CD4-positive, alpha-beta memory T cell (primary cell): Measurements from ENCODE around the gene ZNF276. TPM values are rescaled to one million over a fixed set of nuclear protein-coding genes. Genes with fewer than 3 reads are reported as not detected.
"Not testable (repeated sequence)": the region's sequence is repeated elsewhere in the genome, so short reads cannot be mapped to it uniquely, and the experiment has no call there.

Source experiments
- CTCF ChIA-PET: fragments of 350-600 bp; sonication (Branson Sonifier 250); formaldehyde crosslinking; loops from one replicate; lab custom pipeline; 2021; ENCODE audit warnings: inconsistent platforms; ENCODE audit not compliant: partially characterized antibody; lab: Charles Lee
- POLR2A ChIA-PET: fragments of 350-600 bp; sonication (Branson Sonifier 250); formaldehyde crosslinking; loops from one replicate; lab custom pipeline; 2021; ENCODE audit not compliant: partially characterized antibody; lab: Charles Lee
- DNase-seq, 5 donors: peaks; one replicate each; pipeline versions ENCODE4 v3.0.0 to v3.0.0-alpha.2; 2020 to 2022; ENCODE audit warnings: mixed read lengths in 1 of 5
- H3K27ac ChIP-seq: one replicate; pipeline ENCODE4 v1.7.0; 2013; ENCODE audit warnings: low read depth, low read length
- H3K27me3 ChIP-seq: 2 replicates; pipeline ENCODE4 v1.7.0; 2013; ENCODE audit warnings: mild to moderate bottlenecking, low read length, moderate library complexity; ENCODE audit not compliant: insufficient read depth
- H3K36me3 ChIP-seq: 2 replicates; pipeline ENCODE4 v1.7.0; 2013; ENCODE audit warnings: mild to moderate bottlenecking, low read length, moderate library complexity; ENCODE audit not compliant: insufficient read depth
- H3K4me1 ChIP-seq: 2 replicates; pipeline ENCODE4 v1.7.0; 2013; ENCODE audit warnings: mild to moderate bottlenecking, low read length, moderate library complexity; ENCODE audit not compliant: insufficient read depth
- H3K4me3 ChIP-seq, 2 donors: one replicate each; pipeline ENCODE4 v1.7.0; 2013; ENCODE audit warnings: low read length in 2 of 2, mild to moderate bottlenecking in 1 of 2
- H3K9me3 ChIP-seq, 2 donors: one replicate each; pipeline ENCODE4 v1.7.0; 2013; ENCODE audit warnings: low read length in 2 of 2, control low read depth in 1 of 2; ENCODE audit not compliant: control insufficient read depth in 1 of 2
- H3K27ac Mint-ChIP-seq, 7 donors: one replicate each; pipeline ENCODE4 v1.8.0; 2020 to 2021; ENCODE audit warnings: mixed read lengths in 7 of 7, mild to moderate bottlenecking in 6 of 7, inconsistent platforms in 3 of 7, moderate library complexity in 3 of 7
- H3K27me3 Mint-ChIP-seq, 2 donors: one replicate each; pipeline ENCODE4 v1.8.0; 2020 to 2021; ENCODE audit warnings: mixed read lengths in 2 of 2
- H3K36me3 Mint-ChIP-seq, 2 donors: one replicate each; pipeline ENCODE4 v1.8.0; 2020 to 2021; ENCODE audit warnings: mixed read lengths in 2 of 2, inconsistent platforms in 1 of 2, mild to moderate bottlenecking in 1 of 2
- H3K4me1 Mint-ChIP-seq, 4 donors: one replicate each; pipeline ENCODE4 v1.8.0; 2020 to 2021; ENCODE audit warnings: mixed read lengths in 4 of 4, mild to moderate bottlenecking in 1 of 4
- H3K4me3 Mint-ChIP-seq, 8 donors: one replicate each; pipeline ENCODE4 v1.8.0; 2020 to 2021; ENCODE audit warnings: mixed read lengths in 8 of 8, mild to moderate bottlenecking in 7 of 8, moderate library complexity in 6 of 8, inconsistent platforms in 3 of 8
- H3K9me3 Mint-ChIP-seq, 8 donors: one replicate each; pipeline ENCODE4 v1.8.0; 2020 to 2021; ENCODE audit warnings: mixed read lengths in 8 of 8, mild to moderate bottlenecking in 5 of 8, inconsistent platforms in 3 of 8, moderate library complexity in 1 of 8
- intact Hi-C: fragments of 100-400 bp; cut with micrococcal nuclease; formaldehyde crosslinking; loops from one replicate; pipeline ENCODE4 v1.15.1; 2023
- polyA plus RNA-seq, 2 donors: library from polyadenylated mRNA; unstranded; fragments of 300-500 nt; fragmentation: Illumina TruSeq; gene quantifications; one replicate each; pipeline ENCODE4 v1.2.3, GENCODE V29; 2021
- total RNA-seq, 2 experiments: library from RNA; stranded (reverse); gene quantifications; one replicate each; pipeline ENCODE4 v1.2.3, GENCODE V29; 2021

Gene ZNF276
- total and polyA plus RNA-seq, 4 experiments from 2014 or later, result 9.5 to 143 (median 97.5) TPM

- Mint-ChIP-seq H3K27ac (peak overlapping the region; percentile 88 to 97 (median 90)), H3K36me3 (peaks cover 4 to 5% of the 10 kb centered on the region in 2 donors), H3K9me3 (no peaks in the 10 kb centered on the region), H3K4me1 (peaks cover 34 to 62% (median 49%) of the 10 kb centered on the region in 4 donors), H3K27me3 (no peaks in the 10 kb centered on the region), H3K4me3 (peak overlapping the region; percentile 83 to 96 (median 88))
- ChIA-PET CTCF (interaction anchor here (0.7 to 3.2 kb wide), 13 partner anchors 14 to 99 kb away, joined by 3 to 22 read pairs (median 4); no protein-coding TSS in a partner anchor), POLR2A (interaction anchor here (0.9 to 3.4 kb wide), 16 partner anchors 18 to 112 kb away, joined by 3 to 50 read pairs (median 5); partner anchors contain the start of genes CDK10, FANCA, SPATA2L and TCF25)
- intact Hi-C loops, result no loop called here
- no peaks in the 10 kb centered on the region for H3K36me3 ChIP-seq
- H3K27me3 ChIP-seq, result no peaks in the 10 kb centered on the region
- no peaks in the 10 kb centered on the region for H3K9me3 ChIP-seq
- H3K27ac ChIP-seq, result peak overlapping the region; percentile 60
- H3K4me1 ChIP-seq, result peaks cover 55% of the 10 kb centered on the region
- H3K4me3 ChIP-seq, result peak overlapping the region; percentile 49 to 53
- DNase-seq, result peak in 4 of 5 donors; percentile 48 to 55 (median 50)
Measured at GRCh38 chr16:89761304-89761922, 40.1 kb downstream of the ZNF276 start.

DNA sequence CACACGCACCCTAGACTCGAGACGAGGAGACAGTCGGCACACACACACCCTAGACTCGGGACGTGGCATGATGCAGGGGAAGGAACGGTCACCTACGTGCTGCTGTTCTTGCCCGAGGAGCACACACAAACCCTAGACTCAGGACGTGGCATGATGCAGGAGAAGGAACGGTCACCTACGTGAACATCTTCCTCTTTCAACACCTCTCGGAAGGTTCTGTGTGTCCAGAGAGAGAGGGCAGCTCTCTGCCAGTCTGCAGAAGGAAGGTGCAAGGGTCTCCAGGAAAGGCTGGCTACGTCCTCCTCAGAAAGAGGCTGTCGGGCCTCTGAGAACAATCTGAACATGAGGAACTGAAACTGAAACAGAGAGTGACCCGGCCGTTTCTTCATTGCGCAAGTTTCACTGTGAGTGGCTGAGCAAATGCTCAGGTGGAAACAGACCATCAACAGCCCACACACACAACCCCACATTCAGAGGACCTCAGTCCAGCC, 43.4 kb downstream of the ZNF276 start:
- peaks cover 0 to 2% of the 10 kb centered on the region in 2 donors for H3K36me3 Mint-ChIP-seq
- intact Hi-C loops, result loop anchor here (1.0 kb wide), 1 partner anchor 42 kb away; no protein-coding TSS in a partner anchor
- peak overlapping the region; percentile 87 to 95 (median 92) for H3K4me3 Mint-ChIP-seq
- no peaks in the 10 kb centered on the region for H3K36me3 ChIP-seq
- peak overlapping the region; percentile 75 for H3K27ac ChIP-seq
- H3K27ac Mint-ChIP-seq, result peak overlapping the region; percentile 81 to 98 (median 96)
- DNase-seq, result peak; percentile 26 to 67 (median 35)
- H3K4me1 ChIP-seq, result peaks cover 50% of the 10 kb centered on the region
- H3K9me3 Mint-ChIP-seq, result no peaks in the 10 kb centered on the region
- ChIA-PET POLR2A (interaction anchor here (0.9 to 2.3 kb wide), 11 partner anchors 9 to 108 kb away, joined by 3 to 20 read pairs (median 4); partner anchors contain the start of gene TCF25), CTCF (interaction anchor here (1.0 to 1.7 kb wide), 5 partner anchors 30 to 96 kb away, joined by 3 to 5 read pairs (median 3); no protein-coding TSS in a partner anchor)
- H3K27me3 ChIP-seq, result no peaks in the 10 kb centered on the region
- no peaks in the 10 kb centered on the region for H3K9me3 ChIP-seq
- peaks cover 32 to 53% (median 45%) of the 10 kb centered on the region in 4 donors for H3K4me1 Mint-ChIP-seq
- peak overlapping the region; percentile 49 to 56 for H3K4me3 ChIP-seq
- no peaks in the 10 kb centered on the region for H3K27me3 Mint-ChIP-seq

GRCh38 chr16:89765292-89765830, 44.0 kb downstream of the ZNF276 start:
- ChIA-PET CTCF (interaction anchor here (0.7 to 1.7 kb wide), 3 partner anchors 58 to 95 kb away, joined by 3 to 5 read pairs (median 3); no protein-coding TSS in a partner anchor), POLR2A (interaction anchor here (0.7 to 2.3 kb wide), 10 partner anchors 9 to 108 kb away, joined by 3 to 20 read pairs (median 4); partner anchors contain the start of gene TCF25)
- Histone ChIP-seq H3K4me3 (peak overlapping the region; percentile 49 to 56), H3K4me1 (peaks cover 44% of the 10 kb centered on the region), H3K36me3 (no peaks in the 10 kb centered on the region), H3K27ac (peak overlapping the region; percentile 75), H3K9me3 (no peaks in the 10 kb centered on the region), H3K27me3 (no peaks in the 10 kb centered on the region)
- Mint-ChIP-seq H3K27me3 (no peaks in the 10 kb centered on the region), H3K4me1 (peaks cover 29 to 47% (median 39%) of the 10 kb centered on the region in 4 donors), H3K9me3 (no peaks in the 10 kb centered on the region), H3K4me3 (peak overlapping the region; percentile 87 to 95 (median 92)), H3K27ac (peak overlapping the region; percentile 81 to 98 (median 96)), H3K36me3 (peaks cover 0 to 2% of the 10 kb centered on the region in 2 donors)
- no peak for DNase-seq
- intact Hi-C loops, result loop anchor here (1.0 kb wide), 1 partner anchor 43 kb away; no protein-coding TSS in a partner anchor

DNA sequence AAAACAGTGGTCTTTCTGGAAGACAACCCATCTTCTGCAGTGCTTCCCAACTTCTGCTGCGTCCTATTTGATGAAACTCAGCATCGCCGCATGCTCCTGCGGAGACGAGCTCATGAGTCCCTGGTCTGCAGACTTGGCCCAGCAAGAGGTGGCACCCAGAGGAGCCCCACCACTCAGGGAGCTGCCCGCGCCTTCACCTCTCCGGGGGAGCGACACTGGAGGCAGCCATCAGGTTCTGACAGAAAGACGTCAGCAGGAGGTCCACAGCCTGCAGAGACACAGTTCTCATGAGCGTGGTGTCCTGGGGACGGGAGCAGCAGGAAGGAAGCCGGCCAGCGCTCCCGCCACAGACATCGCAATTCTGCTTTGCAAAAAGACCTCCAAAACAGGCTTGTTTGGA, 49.0 kb downstream of the ZNF276 start:
- Mint-ChIP-seq H3K36me3 (no peaks in the 10 kb centered on the region), H3K4me3 (no peak overlapping the region), H3K9me3 (no peaks in the 10 kb centered on the region), H3K27me3 (no peaks in the 10 kb centered on the region), H3K4me1 (peaks cover under 1 to 3% (median 3%) of the 10 kb centered on the region in 4 donors), H3K27ac (no peak overlapping the region)
- no peaks in the 10 kb centered on the region for H3K36me3 ChIP-seq
- no peak overlapping the region for H3K4me3 ChIP-seq
- H3K27me3 ChIP-seq, result no peaks in the 10 kb centered on the region
- intact Hi-C loops, result no loop called here
- peaks cover 3% of the 10 kb centered on the region for H3K4me1 ChIP-seq
- CTCF ChIA-PET, result interaction anchor here (1.7 kb wide), 1 partner anchor 15 kb away, joined by 3 read pairs; no protein-coding TSS in a partner anchor
- no peak for DNase-seq
- no peaks in the 10 kb centered on the region for H3K9me3 ChIP-seq
- POLR2A ChIA-PET, result no interaction called here
- no peak overlapping the region for H3K27ac ChIP-seq

DNA sequence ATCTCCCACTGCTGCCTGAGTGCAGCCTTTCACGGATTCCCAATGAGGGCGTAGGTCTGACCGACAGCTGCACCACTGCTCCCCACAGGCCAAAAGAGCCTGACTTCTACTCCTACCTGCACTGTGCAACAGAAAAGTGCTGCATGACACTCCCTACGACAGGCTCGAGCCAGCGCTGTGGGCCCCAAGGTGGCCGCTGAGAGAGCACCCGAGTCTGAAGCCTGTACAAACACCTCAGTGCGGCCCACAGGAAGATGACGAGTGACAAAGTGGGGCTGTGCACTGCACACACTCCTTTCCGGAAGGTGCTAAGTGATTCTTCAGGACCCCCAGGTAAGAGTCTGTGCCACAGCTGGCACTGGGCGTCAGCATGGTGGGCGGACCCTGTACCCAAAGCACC, 53.9 kb downstream of the ZNF276 start:
- DNase-seq, result no peak
- CTCF ChIA-PET, result interaction anchor here (1.0 to 1.2 kb wide), 2 partner anchors 14 to 75 kb away, joined by 3 read pairs; no protein-coding TSS in a partner anchor
- no peak overlapping the region for H3K27ac ChIP-seq
- intact Hi-C loops, result no loop called here
- H3K27ac Mint-ChIP-seq, result peak overlapping the region in 1 of 7 donors; percentile 29
- no peaks in the 10 kb centered on the region for H3K36me3 Mint-ChIP-seq
- POLR2A ChIA-PET, result interaction anchor here (0.9 kb wide), 1 partner anchor 10 kb away, joined by 4 read pairs; no protein-coding TSS in a partner anchor
- no peaks in the 10 kb centered on the region for H3K36me3 ChIP-seq
- H3K9me3 ChIP-seq, result no peaks in the 10 kb centered on the region
- H3K27me3 ChIP-seq, result no peaks in the 10 kb centered on the region
- no peaks in the 10 kb centered on the region for H3K4me1 ChIP-seq
- no peaks in the 10 kb centered on the region for H3K4me1 Mint-ChIP-seq
- H3K4me3 ChIP-seq, result no peak overlapping the region
- no peaks in the 10 kb centered on the region for H3K9me3 Mint-ChIP-seq
- H3K4me3 Mint-ChIP-seq, result no peak overlapping the region
- H3K27me3 Mint-ChIP-seq, result no peaks in the 10 kb centered on the region

- H3K9me3 ChIP-seq, H3K4me1 ChIP-seq, H3K9me3 Mint-ChIP-seq, H3K4me3 Mint-ChIP-seq, H3K27ac ChIP-seq, H3K27ac Mint-ChIP-seq, H3K4me1 Mint-ChIP-seq, H3K4me3 ChIP-seq, H3K36me3 Mint-ChIP-seq, H3K27me3 Mint-ChIP-seq, H3K36me3 ChIP-seq, intact Hi-C loops, H3K27me3 ChIP-seq, DNase-seq: not testable (repeated sequence)
- POLR2A ChIA-PET, result interaction anchor here (0.8 kb wide), 1 partner anchor 54 kb away, joined by 3 read pairs; no protein-coding TSS in a partner anchor
- CTCF ChIA-PET, result interaction anchor here (0.7 to 1.5 kb wide), 2 partner anchors 72 to 82 kb away, joined by 3 to 6 read pairs; no protein-coding TSS in a partner anchor
Measured at GRCh38 chr16:89778211-89778610, 56.9 kb downstream of the ZNF276 start.
